Heart right ventricle (tissue), 16 donors: Measurements from ENCODE around the gene GPR78. TPM values are rescaled to one million over a fixed set of nuclear protein-coding genes. Genes with fewer than 3 reads are reported as not detected.
A peak's percentile ranks its signal among the peaks of the same experiment; 100 is the strongest.

Experiments used
- ATAC-seq, 8 donors: fragments of 200-7000 bp; cut with Tn5 transposase; one replicate each; pipeline ENCODE4 v1.9.1; 2020; ENCODE audit warnings: mild to moderate bottlenecking in 8 of 8, moderate library complexity in 8 of 8, moderate number of reproducible peaks in 1 of 8
- DNase-seq, 2 donors: peaks; one replicate each; pipeline ENCODE4 v3.0.0-alpha.2; 2020
- H3K27ac ChIP-seq, 10 donors: fragments of 200-600 bp; sonication (generic) in 2 of 10; one replicate each; pipeline versions ENCODE4 v1.5.0 to v1.8.0; 2020 to 2022; ENCODE audit warnings: mild to moderate bottlenecking in 3 of 10
- H3K27me3 ChIP-seq, 7 donors: fragments of 200-600 bp; one replicate each; pipeline ENCODE4 v1.8.0; 2021 to 2022; ENCODE audit warnings: mild to moderate bottlenecking in 2 of 7
- H3K36me3 ChIP-seq, 9 donors: fragments of 200-600 bp; sonication (generic) in 1 of 9; one replicate each; pipeline versions ENCODE4 v1.5.0 to v1.8.0; 2020 to 2022; ENCODE audit warnings: mild to moderate bottlenecking in 2 of 9
- H3K4me1 ChIP-seq, 9 donors: fragments of 200-600 bp; sonication (generic) in 1 of 9; one replicate each; pipeline versions ENCODE4 v1.5.0 to v1.8.0; 2020 to 2022; ENCODE audit warnings: mild to moderate bottlenecking in 4 of 9
- H3K4me3 ChIP-seq, 10 donors: fragments of 200-600 bp; sonication (generic) in 2 of 10; one replicate each; pipeline versions ENCODE4 v1.5.0 to v1.8.0; 2020 to 2022; ENCODE audit warnings: mild to moderate bottlenecking in 7 of 10, moderate library complexity in 2 of 10
- H3K9me3 ChIP-seq, 11 donors: fragments of 200-600 bp in 10 of 11; sonication (generic) in 2 of 11; one replicate each; pipeline versions ENCODE4 v1.5.0 to v1.8.0; 2013 to 2022; ENCODE audit warnings: mild to moderate bottlenecking in 2 of 11, control low read depth in 1 of 11, moderate library complexity in 1 of 11
- WGBS, 2 donors: extraction: QIAGEN DNeasy Blood & Tissue Kit; methylation state at CpG; one replicate each; pipeline ENCODE4 v1.1.7; 2013; ENCODE audit warnings: inconsistent platforms in 1 of 2; 5-methylcytosine and 5-hydroxymethylcytosine counted together
- intact Hi-C, 10 donors: fragments of 100-400 bp; cut with DNase I; formaldehyde crosslinking; loops; one replicate each; pipeline versions ENCODE4 v1.11.1 to v1.14.2; 2022
- long read RNA-seq, 3 donors: library from polyadenylated mRNA; unstranded; transcript quantifications; one replicate each; pipeline ENCODE4 v2.0.0, GENCODE V29; 2020 to 2021
- polyA plus RNA-seq, 2 donors: library from polyadenylated mRNA; stranded (reverse); fragments of 200-250 nt; gene quantifications; one replicate each; pipeline ENCODE4 v1.2.3, GENCODE V29; 2013
- total RNA-seq, 10 donors: library from RNA; stranded (reverse); fragmentation: NEBNext Ultra II Directional in 3 of 10; extraction: Animal tissue kit (Norgen Biotek cat#: 25700) in 3 of 10; gene quantifications; one replicate each; pipeline versions ENCODE4 v1.2.1 to v1.2.4, GENCODE V29; 2021 to 2023
- TF ChIP-seq, protein P1 (sequence below), 9 donors: fragments of 200-600 bp; sonication (generic) in 2 of 9; IDR thresholded peaks; one replicate each; pipeline versions ENCODE4 v1.5.0 to v1.8.0; 2021 to 2022; ENCODE audit warnings: antibody characterized with exemption in 9 of 9, mild to moderate bottlenecking in 5 of 9, moderate library complexity in 1 of 9
- donor health status: Arrhythmogenic right ventricular cardiomyopathy.
- donor health status: ischemic (EF 13 %, LVEDD 7.1; RV severe dilation, severe dysfunction).
- donor health status: healthy with polysubstance abuse.
- donor health status: DM: no; HTN: yes; CAD: no.
- donor health status: DM: no; HTN: no; CAD: no.
- donor health status: ischemic (EF 25% LVEDD 6.9; RV normal size, moderate dysfunction).
- donor health status: ischemic (EF 25% LVEDD 5.7; RV mildly dilated, moderate dysfunction).
- donor health status: healthy.
- donor health status: DM: yes; HTN: yes; CAD: no.
- donor health status: Ischemic cardiomyopathy.
- donor health status: ischemic (EF 35%, LVEDD 5.7; RV mildly dilated, moderate dysfunction).
- donor health status: nonischemic (EF 11% LVEDD 7.7; RV severe dilation, severe dysfunction).
- donor health status: DM: yes; HTN: yes; CAD: no.
- donor health status: PGD.
- donor health status: ischemic (EF 29% LVEDD 5.4; RV normal size, mild dysfunction).
- donor health status: nonischemic (EF 23%, LVEDD 6.1; RV moderate dilation, normal function).

The GPR78 gene, protein sequence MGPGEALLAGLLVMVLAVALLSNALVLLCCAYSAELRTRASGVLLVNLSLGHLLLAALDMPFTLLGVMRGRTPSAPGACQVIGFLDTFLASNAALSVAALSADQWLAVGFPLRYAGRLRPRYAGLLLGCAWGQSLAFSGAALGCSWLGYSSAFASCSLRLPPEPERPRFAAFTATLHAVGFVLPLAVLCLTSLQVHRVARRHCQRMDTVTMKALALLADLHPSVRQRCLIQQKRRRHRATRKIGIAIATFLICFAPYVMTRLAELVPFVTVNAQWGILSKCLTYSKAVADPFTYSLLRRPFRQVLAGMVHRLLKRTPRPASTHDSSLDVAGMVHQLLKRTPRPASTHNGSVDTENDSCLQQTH
- total RNA-seq (under 1 TPM in 1 of 10 donors, not detected in 9; 0.12 TPM), polyA plus RNA-seq (under 1 TPM in 1 of 2 donors, not detected in 1; 0.01 TPM)
- long read RNA-seq, donor 1, result 0 reads
- long read RNA-seq, donor 2, result 0 reads
- long read RNA-seq, donor 3, partial matches to known transcripts, result 0 of 1 reads
- long read RNA-seq, donor 3, other reads (novel, unspliced or antisense), result 1 of 1 reads

DNA sequence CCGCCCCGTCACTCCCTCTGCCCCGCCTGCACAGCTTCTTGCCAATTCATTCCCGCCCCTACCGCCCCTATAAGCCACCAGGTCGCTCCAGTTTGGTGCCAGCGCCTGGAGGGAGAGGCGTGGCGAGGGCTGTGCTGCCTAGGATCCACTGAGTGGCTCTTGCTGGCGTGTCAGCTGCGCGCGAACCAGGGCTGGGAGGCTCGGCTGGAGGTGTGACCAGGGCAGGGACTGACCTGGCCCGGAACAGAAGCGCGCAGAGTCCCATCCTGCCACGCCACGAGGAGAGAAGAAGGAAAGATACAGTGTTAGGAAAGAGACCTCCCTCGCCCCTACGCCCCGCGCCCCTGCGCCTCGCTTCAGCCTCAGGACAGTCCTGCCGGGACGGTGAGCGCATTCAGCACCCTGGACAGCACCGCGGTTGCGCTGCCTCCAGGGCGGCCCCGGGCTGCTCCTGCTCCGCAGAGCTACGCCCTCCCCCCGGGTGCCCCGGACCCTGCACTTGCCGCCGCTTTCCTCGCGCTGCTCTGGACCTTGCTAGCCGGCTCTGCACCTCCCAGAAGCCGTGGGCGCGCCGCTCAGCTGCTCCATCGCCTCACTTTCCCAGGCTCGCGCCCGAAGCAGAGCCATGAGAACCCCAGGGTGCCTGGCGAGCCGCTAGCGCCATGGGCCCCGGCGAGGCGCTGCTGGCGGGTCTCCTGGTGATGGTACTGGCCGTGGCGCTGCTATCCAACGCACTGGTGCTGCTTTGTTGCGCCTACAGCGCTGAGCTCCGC lies at the start of gene GPR78:
TSS of gene GPR78 (plus strand) at position 72 of the 773 bp plus-strand sequence. CDS start at position 663, 591 bp downstream.
- Histone ChIP-seq H3K4me3 (no peak within 1 kb of the TSS), H3K36me3 (no peaks in the 10 kb centered on the region), H3K9me3 (no peaks in the 10 kb centered on the region), H3K4me1 (no peaks in the 10 kb centered on the region), H3K27me3 (peaks cover 10 to 84% (median 78%) of the 10 kb centered on the region in 7 donors), H3K27ac (no peak within 1 kb of the TSS)
- DNase-seq (peak; percentile 34 to 71), ATAC-seq (peak; percentile 69 to 89 (median 86))
- TF ChIP-seq, protein P1, sequence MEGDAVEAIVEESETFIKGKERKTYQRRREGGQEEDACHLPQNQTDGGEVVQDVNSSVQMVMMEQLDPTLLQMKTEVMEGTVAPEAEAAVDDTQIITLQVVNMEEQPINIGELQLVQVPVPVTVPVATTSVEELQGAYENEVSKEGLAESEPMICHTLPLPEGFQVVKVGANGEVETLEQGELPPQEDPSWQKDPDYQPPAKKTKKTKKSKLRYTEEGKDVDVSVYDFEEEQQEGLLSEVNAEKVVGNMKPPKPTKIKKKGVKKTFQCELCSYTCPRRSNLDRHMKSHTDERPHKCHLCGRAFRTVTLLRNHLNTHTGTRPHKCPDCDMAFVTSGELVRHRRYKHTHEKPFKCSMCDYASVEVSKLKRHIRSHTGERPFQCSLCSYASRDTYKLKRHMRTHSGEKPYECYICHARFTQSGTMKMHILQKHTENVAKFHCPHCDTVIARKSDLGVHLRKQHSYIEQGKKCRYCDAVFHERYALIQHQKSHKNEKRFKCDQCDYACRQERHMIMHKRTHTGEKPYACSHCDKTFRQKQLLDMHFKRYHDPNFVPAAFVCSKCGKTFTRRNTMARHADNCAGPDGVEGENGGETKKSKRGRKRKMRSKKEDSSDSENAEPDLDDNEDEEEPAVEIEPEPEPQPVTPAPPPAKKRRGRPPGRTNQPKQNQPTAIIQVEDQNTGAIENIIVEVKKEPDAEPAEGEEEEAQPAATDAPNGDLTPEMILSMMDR (IDR thresholded peaks at IDR 0.05), result no peak
- intact Hi-C loops, result no loop called here
- WGBS, 2 donors, result 3 to 6% methylated on average over 63 of the region's 63 CpGs

DNA sequence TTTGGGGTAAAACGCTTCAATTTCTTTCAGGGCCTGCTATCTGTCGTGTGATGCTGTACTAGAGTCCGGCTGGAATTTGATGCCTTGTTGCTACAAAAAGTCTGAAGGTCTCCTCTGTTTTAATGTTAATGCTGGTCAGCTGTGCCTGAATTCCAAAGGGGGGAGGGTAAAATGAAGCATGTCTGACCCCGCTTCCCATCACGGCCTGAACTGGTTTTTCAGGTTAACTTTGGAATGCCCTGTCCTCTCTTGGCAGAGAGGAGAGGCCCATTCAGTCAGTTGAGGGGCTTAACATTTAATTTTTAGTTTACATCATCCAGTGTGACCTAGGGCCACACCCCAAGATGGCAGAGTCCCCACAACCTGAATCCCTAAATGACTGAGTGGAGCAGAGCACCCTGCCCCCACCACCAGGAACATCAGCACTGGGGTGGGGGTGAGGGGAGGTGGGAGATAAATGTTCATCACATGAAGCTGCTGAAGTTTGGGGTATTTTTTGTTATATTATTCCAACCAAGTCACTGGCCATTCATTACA lies 47.9 kb upstream of the GPR78 start:
- H3K4me3 ChIP-seq, result no peak overlapping the region
- 66 to 82% methylated on average over 5 of the region's 5 CpGs for WGBS, 2 donors
- intact Hi-C loops, result no loop called here
- TF ChIP-seq, protein P1 (IDR thresholded peaks at IDR 0.05), result no peak
- H3K4me1 ChIP-seq, result peaks cover 0 to 8% (median 6%) of the 10 kb centered on the region in 9 donors
- no peak for ATAC-seq
- H3K36me3 ChIP-seq, result no peaks in the 10 kb centered on the region
- no peak overlapping the region for H3K27ac ChIP-seq
- peaks cover 0 to 8% (median 0%) of the 10 kb centered on the region in 7 donors for H3K27me3 ChIP-seq
- no peak for DNase-seq
- H3K9me3 ChIP-seq, result peaks cover 0 to 21% (median 0%) of the 10 kb centered on the region in 11 donors

DNA sequence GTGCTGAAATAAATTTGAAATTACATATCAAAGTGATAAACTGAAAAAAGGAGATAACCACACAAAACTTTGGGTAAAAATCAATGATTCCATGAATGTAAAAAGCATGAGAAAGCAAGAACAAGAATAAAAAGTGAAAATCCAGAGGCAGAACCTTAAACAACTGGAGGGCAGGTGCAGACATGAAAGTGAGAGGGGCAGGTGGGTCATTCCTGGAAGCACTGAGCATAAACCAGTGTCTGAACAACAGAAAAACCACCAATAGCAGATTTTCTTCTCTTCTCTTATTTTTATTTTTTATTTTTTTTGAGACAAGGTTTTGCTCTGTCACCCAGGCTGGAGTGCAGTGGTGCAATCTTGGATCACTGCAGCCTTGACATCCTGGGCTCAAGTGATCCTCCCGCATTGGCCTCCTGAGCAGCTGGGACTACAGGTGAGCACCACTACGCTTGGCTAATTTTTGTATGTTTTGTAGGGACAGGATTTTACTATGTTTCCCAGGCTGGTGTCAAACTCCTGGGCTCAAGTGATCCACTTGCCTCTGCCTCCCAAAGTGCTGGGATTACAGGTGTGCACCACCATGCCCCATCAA lies 46.8 kb upstream of the GPR78 start:
- Histone ChIP-seq H3K27me3 (peaks cover 0 to 5% (median 0%) of the 10 kb centered on the region in 7 donors), H3K9me3 (peaks cover 0 to 21% (median 0%) of the 10 kb centered on the region in 11 donors), H3K4me1 (peaks cover 0 to 10% (median 6%) of the 10 kb centered on the region in 9 donors), H3K4me3 (no peak overlapping the region), H3K27ac (no peak overlapping the region), H3K36me3 (no peaks in the 10 kb centered on the region)
- intact Hi-C loops, result no loop called here
- ATAC-seq (no peak), DNase-seq (no peak)
- TF ChIP-seq, protein P1 (IDR thresholded peaks at IDR 0.05), result no peak
- WGBS, 2 donors, result 95 to 100% methylated on average over 2 of the region's 2 CpGs

DNA sequence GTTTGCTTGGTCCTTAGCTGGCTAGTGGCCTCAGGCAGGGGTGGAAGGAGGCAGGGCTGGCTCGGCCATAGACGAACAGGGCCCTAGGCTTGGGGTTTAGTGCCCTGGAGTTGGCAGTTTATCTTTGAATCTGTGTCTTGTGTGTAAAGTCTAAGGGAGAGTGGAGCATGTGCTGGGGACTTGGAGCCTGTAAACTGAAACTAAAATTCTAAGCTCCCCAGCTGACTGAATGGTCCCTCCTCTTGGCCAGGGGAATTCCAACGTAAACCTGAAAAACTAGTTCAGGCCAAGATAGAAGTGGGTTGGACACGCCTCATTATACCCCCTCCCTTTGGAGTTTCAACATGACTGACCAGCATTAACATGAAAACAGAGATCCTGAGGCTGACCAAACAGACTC lies 46.1 kb upstream of the GPR78 start:
- Histone ChIP-seq H3K4me3 (no peak overlapping the region), H3K27ac (no peak overlapping the region), H3K4me1 (peaks cover 0 to 10% (median 6%) of the 10 kb centered on the region in 9 donors), H3K27me3 (peaks cover 0 to 5% (median 0%) of the 10 kb centered on the region in 7 donors), H3K36me3 (no peaks in the 10 kb centered on the region), H3K9me3 (peaks cover 0 to 17% (median 0%) of the 10 kb centered on the region in 11 donors)
- ATAC-seq (no peak), DNase-seq (no peak)
- intact Hi-C loops, result no loop called here
- 46 to 49% methylated on average over 4 of the region's 4 CpGs for WGBS, 2 donors
- TF ChIP-seq, protein P1 (IDR thresholded peaks at IDR 0.05), result no peak
